GM03348 (cell line): ENCODE results near the gene AMDHD1.
"Not testable (repeated sequence)": the region's sequence is repeated elsewhere in the genome, so short reads cannot be mapped to it uniquely, and the experiment has no call there.

Experiments used
- DNase-seq: peaks from one replicate; pipeline ENCODE4 v3.0.0; 2012; ENCODE audit warnings: low spot score

Gene AMDHD1

DNA sequence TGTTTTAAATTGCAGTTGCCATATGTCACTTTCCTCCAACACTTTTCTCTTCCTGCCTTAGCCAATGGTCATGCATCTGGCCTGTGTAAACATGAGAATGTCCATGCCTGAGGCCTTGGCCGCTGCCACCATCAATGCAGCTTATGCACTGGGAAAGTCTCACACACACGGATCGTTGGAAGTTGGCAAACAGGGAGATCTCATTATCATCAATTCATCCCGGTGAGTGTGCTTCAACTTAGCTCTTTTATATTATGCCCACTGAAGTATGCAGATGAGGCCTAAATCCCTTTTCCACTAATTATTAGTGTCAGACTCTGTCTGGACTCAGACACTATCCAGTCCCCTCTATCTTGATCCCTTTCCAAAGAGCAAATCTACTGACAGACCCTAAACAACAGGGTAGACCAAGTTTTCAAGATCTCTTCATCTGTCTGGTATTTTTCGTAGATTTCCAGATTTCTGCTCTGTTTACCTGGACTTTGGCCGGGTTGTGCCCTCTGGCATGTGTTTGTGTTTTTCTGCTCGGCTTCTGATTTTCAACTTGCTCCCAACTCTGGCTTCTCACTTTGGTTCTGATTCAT is 23.2 kb downstream of the AMDHD1 start:
- DNase-seq = no peak

DNA sequence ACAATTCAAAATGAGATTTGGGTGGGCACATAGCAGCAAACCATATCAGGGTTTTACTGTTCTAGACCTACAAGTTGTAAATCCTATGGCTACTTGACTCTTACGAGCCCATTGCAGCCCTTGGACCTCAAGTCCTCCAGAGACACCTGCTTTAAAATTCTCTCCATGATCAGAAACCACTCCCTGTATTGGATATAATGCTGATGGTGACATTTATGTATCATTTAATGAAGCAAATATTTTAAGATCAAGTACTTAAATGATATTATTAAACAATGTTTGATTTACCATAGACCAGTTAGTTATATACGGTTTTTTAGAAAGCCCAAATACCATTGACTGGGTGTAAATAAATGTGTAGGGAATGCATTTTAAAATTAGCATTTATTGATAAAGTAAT is 24.2 kb downstream of the AMDHD1 start:
- DNase-seq = no peak

- DNase-seq = not testable (repeated sequence)
Measured at GRCh38 chr12:95969116-95969515, 26.0 kb downstream of the AMDHD1 start.

GRCh38 chr12:95970905-95971304 is 27.8 kb downstream of the AMDHD1 start:
- no peak for DNase-seq

- no peak for DNase-seq
Measured at GRCh38 chr12:95972832-95973456, 29.8 kb downstream of the AMDHD1 start.

GRCh38 chr12:95974358-95974757 is 31.2 kb downstream of the AMDHD1 start:
- no peak for DNase-seq

- no peak for DNase-seq
Measured at GRCh38 chr12:95975491-95975890, 32.4 kb downstream of the AMDHD1 start.

- DNase-seq = no peak
Measured at GRCh38 chr12:95976416-95976832, 33.3 kb downstream of the AMDHD1 start.

DNA sequence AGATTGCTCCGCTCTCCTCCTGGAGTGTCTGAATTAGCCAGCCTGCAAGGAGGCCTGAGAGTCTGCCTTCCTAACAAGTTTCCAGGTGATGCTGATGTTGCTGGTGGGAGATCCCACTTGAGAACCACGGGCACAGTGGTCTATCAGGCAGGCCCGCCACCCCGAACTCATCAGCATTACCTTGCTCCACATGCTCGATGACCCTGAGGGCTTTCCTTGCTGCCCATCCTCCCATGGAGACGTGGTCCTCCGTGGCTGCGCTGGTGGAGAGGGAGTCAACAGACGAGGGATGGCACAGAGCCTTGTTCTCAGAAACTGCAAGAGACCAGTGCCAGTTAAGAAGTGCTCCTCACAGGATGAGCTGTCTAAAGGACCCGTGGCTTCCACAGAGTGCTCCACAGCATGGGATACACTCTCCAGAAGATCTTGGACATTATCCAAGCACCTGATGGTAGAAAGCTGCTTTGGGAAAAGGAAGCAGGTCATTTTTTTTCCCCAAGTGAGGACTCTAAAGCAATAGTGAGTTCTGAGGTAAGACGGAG is 34.7 kb downstream of the AMDHD1 start:
- DNase-seq = no peak

DNA sequence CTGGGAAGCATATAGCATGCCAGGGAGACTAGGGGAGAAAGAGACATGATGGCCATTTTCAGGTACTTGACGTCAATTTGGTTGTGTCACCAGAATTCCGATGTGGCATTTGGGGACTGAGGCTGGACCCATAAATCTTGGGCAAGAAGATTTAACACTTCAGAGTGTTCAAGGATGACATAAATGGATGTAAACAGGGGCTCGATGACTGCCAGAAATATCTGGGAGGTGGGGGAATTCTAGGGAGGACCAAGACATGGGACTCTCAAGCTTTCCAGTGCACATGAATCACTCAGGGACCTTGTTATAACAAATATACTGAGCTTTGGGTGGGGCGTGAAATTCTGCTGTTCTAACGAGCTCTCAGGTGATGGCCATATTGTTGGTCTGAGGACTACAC is 35.2 kb downstream of the AMDHD1 start:
- DNase-seq = no peak

GRCh38 chr12:95978774-95979173 is 35.6 kb downstream of the AMDHD1 start:
- DNase-seq = no peak

- DNase-seq = no peak
Measured at GRCh38 chr12:95980437-95980836, 37.3 kb downstream of the AMDHD1 start.

DNA sequence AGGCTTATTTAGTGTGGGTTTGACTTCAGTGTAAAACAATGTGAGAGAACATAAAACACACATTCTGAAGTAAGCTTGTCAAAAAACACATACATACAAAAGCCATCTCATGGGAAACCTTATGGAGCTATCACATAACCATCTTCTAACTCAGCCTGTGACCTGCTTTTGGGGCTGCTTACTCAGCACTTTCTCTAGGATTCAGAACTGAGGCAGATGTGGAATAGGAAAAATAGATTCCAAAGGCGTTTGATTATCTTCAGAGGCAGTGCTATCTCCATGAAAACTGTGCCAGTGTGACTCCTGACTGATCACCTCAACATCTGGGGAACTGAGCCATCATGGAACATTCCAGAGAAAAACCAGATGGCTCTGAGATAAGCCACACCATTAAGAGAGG is 39.5 kb downstream of the AMDHD1 start:
- no peak for DNase-seq

GRCh38 chr12:95984682-95985081 is 41.6 kb downstream of the AMDHD1 start:
- DNase-seq = no peak

DNA sequence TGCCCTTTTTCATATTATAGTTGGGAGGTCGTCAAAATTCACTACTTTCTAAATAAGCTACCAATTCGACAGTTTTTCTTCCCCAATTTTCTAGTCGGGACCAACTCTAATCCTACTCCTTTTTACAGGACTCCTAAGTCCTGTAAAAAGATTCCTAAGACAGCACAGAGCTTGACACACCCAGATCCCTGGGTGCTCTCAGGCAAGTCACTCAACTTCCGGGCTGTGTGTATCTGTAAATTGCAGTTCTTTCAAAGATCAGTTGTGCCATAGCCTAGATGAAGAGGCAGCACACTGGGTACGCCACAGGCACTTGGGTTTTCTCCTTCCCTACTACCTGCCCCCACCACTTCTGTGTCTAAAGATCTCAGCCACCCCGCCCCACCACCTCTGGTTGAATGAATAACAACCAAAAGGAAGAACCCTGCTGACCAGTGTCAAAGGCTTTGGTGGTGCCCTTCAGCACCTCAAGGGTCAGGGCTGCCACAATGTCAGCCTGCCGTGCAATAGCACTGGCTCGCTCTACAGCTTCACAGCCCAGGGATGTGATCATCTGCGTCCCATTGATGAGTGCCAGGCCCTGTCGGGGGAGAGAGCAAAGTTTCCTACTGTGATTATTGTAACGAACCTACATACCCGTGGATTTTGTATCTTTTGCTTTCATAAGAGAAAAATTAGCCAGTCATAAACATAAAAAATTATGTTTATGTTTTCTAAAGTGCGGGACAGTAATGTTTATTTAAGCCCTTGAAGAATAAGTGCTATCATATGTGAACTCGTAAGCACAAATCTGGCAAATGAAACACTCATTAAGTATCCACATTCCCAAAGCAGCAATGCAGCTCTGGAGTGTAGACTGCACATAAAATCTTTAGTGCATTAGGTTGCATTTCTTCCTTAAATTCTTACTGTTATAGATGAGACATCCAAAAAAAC is 43.8 kb downstream of the AMDHD1 start:
- no peak for DNase-seq

- DNase-seq = no peak
Measured at GRCh38 chr12:95988506-95989275, 45.6 kb downstream of the AMDHD1 start.

- no peak for DNase-seq
Measured at GRCh38 chr12:95989504-95990123, 46.5 kb downstream of the AMDHD1 start.

DNA sequence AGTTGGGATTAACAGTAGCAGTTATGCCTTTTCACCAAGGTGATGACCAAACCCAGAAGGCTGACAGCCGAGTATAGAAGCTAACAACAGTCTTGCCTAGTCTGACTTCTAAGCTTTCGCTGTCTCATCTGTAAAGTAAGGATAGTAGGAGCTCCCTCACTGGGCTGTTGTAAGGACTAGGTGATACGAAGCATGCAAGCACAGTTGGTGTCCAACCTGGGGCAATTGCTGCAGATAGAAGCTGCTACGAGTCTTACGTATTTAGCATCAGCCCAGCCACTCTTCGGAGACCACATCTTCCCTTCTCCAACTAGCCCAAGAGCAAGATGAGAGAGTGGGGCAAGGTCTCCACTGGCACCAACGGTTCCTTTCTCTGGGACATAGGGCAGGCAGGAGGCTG is 47.0 kb downstream of the AMDHD1 start:
- no peak for DNase-seq

GRCh38 chr12:95993907-95994306 is 50.8 kb downstream of the AMDHD1 start:
- no peak for DNase-seq

- DNase-seq = no peak
Measured at GRCh38 chr12:95994476-95994875, 51.3 kb downstream of the AMDHD1 start.

DNA sequence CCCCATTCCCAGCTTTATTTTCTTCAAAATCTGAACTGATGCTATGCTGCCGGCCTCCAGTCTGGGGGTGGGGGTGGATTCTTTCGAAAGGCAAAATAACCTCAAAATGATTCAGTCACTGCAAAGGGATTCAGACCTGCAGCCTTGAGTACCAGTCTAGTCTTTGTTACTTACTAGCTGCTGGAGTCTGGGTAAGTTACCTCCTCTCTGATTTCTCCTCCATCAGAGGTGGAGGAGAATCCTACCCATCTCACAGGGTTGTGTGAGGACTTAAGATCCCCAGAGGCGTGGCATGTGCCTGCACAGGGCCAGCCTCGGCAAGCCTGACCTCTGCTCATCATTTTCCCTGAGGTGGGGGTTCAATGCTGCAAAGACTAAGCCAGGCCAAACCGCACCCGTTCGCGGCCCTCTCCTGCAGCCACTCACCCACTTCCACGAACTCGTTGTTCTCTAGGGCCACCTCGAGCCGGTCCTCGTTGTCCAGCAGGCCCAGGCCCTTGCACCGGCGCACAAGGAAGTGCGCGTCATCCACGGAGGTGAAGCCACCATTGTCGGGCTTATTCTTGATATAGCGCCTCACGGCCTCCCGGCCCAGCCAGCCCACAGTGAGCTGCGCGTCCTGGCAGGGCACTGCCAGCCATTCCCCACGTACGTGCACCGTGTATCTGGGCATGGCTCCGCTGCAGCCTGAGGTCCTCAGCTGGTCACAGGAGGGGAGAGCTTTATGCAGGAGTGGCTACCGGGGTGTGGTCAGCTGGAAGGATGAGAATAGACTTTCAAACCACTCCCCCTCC is 52.3 kb downstream of the AMDHD1 start:
- no peak for DNase-seq
